Activated CD4-positive, alpha-beta T cell treated with anti-CD3 and anti-CD28 coated beads for 48 hours (primary cell): Measurements from ENCODE around the gene DNAJB4.
"Not testable (repeated sequence)": the region's sequence is repeated elsewhere in the genome, so short reads cannot be mapped to it uniquely, and the experiment has no call there.

Experiments
- DNase-seq: peaks from one replicate; pipeline ENCODE4 v3.0.0-alpha.2; 2020

Gene DNAJB4

DNA sequence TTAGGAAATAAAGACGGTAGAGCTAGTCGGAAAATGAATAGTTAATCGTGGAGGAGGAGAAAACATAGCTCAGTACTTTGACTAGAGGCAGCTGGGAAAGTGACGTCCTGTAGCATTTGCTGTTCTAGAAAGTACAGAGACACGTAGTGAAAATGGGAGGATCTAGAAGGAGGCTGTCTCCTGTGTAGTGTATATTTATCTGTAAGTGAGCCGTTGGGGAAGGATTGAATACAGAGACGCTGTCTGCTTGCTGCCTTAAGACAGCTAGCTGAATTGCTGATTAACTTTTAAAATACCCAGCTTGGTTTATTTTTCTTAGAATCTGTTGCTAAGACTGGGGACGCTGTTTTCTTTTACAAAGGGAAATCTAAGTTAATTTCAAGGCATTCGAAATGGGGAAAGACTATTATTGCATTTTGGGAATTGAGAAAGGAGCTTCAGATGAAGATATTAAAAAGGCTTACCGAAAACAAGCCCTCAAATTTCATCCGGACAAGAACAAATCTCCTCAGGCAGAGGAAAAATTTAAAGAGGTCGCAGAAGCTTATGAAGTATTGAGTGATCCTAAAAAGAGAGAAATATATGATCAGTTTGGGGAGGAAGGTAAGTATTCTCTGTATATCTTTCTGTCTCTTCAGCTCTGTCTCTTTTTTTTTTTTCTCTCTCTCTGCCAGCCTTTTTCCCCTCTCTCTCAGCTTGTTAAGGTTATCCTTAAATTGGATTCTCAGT is at the start of gene DNAJB4:
Gene DNAJB4, plus strand, starts transcription at position 221 of the 729 bp plus-strand sequence. Its CDS starts 172 bp downstream, at position 393.
- DNase-seq, result peak; percentile 69

- no peak for DNase-seq
Observed at GRCh38 chr1:77955709-77956108, 49.0 kb upstream of the DNAJB4 start.

- no peak for DNase-seq
Observed at GRCh38 chr1:77956464-77956863, 48.3 kb upstream of the DNAJB4 start.

DNA sequence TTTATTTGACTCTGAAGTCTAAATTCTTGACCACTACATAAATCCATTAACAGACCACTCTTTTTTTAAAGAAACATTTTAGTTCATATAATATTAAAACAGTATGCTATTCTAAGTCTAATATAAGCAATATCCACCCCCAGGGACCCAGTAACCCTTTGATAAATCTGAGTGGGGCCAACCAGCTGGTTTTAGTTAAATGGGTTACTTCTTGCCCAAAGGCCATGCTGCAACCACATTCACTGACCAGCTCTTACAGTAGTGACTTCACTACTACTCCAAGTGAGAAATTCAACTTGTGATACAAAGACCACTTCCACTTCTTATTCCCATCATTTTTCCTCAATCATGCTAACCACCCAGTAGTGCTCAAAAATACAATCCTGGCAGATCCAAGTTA is 46.3 kb upstream of the DNAJB4 start:
- no peak for DNase-seq

DNA sequence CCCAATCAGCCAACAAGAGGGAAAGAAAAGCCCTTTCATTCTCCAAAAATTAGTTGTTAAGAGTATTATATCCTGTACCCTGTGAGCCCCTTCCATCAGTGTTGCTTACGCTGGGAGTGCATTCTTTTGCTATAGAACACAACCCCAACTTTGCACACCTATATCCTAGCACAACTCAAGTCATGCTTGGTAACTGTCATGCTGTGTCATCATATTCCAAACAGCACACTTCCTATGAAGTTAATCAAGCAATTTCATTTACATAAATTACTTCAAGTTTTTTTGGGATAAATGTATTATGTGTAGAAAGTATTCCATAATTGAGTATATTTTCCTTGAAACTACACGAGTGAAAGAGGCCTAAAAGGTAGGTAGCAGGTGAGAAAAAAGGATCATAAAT is 45.9 kb upstream of the DNAJB4 start:
- DNase-seq, result no peak

- DNase-seq, result no peak
Observed at GRCh38 chr1:77961392-77961791, 43.3 kb upstream of the DNAJB4 start.

DNA sequence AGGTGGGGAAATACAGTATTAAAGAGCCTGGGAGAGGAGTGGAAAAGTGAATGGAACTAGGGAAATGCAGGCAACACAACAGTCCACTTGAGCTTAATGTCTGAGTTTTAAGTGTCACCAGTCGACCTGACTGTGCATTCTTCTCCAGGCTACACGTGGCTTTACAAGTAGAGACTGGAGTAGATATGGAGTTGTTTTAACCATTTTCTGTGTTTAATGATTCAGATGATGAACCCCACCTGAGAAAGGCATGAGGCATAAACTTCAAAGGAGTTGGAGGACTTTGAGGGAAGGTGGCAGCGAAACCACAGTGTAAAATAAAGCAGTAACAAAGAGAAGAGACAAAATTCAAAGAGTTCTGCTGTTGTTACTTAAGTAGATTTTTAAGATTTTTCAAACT is 38.4 kb upstream of the DNAJB4 start:
- DNase-seq, result no peak

GRCh38 chr1:77970192-77970591 is 34.5 kb upstream of the DNAJB4 start:
- no peak for DNase-seq

DNA sequence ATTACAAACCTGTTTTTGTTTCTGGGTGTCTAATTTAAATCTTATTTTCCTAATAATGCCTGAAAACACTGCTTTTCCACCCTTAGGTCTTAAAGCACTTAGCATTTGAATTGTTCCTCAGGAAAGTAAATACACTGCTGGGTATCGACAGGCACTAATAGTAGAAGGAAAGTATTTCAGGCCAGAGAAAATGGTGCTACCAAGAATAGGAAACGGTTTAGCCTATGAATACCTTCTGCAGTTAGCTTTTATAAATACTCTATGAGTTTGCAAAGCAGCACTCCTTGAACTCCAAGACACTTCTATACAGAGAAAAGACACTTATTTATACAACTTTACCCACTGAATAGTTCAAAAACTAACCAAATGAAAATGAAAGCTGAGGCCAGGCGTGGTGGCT is 32.7 kb upstream of the DNAJB4 start:
- DNase-seq, result no peak

DNA sequence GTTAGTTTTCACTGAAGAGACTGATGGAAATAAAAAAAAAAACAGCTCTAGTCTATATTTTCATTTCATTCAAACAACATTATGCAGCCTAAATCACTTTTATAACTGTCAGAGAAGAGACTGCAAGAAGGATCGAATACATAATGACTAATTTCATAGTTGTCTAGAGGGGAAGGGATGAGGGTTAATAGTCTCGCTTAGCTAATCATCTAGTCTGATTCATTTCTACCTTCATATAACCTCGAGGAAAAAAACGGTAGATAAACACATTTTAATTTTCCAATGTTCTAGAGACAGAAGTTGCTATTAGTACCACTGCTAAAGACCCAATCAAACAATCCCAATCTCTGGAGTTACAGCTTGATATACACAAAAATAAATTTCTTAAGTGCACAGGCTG is 29.4 kb upstream of the DNAJB4 start:
- no peak for DNase-seq

- DNase-seq, result no peak
Observed at GRCh38 chr1:77975907-77976306, 28.8 kb upstream of the DNAJB4 start.

- DNase-seq, result no peak
Observed at GRCh38 chr1:77976433-77977076, 28.2 kb upstream of the DNAJB4 start.

DNA sequence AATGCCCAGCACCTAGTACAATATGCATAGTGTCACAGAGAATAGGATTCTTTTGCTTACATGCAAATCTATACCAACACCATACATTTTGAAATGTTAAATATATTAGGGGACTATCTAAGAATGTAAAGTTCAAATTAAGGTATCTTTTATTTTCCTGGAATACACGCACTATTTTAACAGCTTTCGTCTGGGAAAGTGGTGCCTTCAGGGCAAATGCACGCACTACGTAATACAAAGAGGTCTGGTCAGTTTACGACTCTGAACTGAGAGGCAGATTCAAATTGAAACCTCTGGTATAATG is 26.8 kb upstream of the DNAJB4 start:
- DNase-seq, result no peak

DNA sequence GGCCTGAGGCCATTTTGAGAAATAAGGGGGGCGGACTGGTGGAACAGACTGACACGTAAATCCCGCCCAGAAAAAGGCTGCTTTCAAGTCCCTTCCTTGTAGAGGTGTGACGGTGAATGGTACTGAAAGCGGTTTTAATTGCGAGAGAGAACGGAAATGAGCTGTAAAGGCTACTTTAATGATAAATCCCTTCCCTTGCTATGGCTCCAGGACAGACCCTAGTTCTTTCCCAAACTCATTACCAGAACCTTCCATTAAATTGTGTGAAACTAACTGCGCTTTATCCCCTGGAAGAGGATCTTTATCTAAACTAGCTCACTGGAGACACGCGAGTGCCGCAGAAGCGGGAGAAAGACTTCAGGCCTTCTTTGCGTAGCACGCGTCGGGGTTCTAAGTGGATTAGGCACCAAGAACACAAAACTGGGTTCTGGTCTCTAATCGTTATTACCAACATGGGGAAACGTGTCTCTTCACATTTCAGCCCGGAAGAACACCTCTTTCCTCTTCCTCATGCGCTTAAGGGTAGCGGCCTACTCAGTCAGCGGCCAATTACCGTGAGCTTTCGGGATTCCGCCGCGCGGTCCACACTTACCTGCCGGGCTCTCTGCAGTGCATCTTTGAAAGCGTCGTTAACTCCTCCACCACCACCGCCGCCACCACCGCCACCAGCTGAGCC is 26.3 kb upstream of the DNAJB4 start:
- DNase-seq, result peak; percentile 86

DNA sequence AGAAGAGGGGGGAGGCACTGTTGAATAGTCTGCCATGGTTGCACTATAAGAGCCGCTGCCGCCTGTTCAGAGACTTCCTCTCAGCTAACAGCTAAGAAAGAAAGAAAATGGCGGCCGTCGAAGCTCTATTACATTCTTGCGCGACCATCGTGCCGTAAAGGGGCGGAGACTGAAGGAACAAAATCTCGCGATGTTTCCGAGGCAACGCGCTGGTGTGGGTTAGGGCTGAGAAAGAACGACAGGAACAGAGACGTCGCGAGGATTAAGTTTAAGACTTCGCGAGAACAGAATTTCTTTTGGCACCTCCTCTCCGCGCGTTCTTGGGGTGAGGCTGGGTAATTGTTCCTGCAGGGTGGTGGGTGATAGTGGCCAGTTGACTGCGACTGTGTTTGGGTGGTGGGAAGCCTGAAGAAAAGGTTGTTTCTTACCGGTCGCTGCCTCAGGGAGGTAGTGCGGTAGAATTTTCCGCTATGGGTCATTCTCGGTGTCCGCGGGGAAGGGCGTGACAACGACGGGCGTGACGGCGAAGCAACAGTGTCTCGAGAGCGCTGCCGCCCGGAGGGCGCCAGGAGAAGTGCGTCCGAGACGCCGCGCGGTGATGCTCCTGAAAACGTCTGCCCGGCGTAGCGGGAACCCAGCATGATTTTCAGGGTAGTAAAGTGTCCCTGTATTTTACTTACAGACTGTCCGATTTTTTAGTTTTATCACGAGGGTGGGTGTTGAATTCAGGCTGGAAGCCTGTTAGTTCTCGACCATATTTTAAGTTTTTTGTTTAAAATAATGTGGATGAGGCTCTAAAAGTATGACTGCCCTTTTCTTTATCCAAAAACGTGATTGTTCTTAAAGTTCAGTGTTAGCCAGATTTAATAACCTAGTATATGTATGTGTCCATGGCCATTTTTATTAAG is 25.5 kb upstream of the DNAJB4 start, which contains the start of gene FUBP1:
Gene FUBP1, minus strand, starts transcription at position 104 of the 908 bp plus-strand sequence. Its CDS starts 68 bp downstream, at position 36.
- peak; percentile 96 for DNase-seq

DNA sequence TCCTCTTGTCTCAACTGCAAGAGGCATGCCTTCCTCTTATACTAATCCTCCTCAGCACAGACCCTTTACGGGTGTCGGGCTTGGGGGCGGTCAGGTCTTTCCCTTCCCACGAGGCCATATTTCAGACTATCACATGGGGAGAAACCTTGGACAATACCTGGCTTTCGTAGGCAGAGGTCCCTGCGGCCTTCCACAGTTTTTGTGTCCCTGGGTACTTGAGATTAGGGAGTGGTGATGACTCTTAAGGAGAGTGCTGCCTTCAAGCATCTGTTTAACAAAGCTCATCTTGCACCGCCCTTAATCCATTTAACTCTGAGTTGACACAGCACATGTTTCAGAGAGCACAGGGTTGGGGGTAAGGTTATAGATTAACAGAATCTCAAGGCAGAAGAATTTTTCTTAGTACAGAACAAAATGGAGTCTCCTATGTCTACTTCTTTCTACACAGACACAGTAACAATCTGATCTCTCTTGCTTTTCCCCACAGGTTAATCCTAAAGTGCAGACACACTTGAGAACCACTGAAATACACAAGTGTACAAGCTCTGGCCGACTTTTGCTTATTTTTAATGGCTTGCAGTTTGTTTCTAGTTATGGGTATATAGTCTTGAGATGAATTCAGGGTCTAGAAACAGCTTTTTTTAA is 21.3 kb upstream of the DNAJB4 start:
- DNase-seq, result not testable (repeated sequence)

DNA sequence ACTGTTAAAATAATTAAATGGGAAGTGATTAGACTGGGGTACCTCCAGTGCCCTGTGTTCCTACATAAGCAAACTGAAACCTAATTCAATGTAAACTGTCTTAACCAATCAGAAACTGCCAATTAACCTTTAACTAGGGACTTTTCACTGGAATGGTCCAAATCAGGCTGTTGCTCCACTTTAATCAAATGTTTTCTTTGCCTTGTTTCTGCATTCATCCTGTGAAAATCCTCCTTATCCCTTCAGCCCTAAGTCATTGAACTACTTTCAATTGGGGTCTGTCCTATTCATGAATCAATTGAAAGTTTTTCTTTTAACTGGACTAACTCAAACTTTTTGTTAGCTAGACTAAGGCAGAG is 20.8 kb upstream of the DNAJB4 start:
- DNase-seq, result no peak

GRCh38 chr1:77984629-77985028 is 20.1 kb upstream of the DNAJB4 start:
- no peak for DNase-seq

DNA sequence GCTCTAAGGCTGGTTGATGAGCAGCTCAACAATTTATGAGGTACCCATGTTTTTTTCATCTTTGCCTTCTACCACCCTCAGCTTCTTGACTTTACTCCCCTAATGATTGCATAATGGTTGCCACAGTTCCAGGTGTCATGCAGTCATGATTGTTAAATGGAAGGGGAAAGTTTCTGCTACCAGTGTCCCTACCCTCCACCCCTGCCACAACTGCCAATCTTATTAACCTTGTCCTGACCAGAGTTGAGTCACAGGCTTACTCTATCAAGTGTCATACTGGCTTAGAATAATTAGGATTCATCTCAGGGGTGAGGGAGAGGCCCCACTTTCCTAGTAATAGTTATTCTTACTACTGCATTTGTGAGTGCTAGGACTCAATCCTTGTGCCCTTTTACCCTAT is 17.9 kb upstream of the DNAJB4 start:
- DNase-seq, result no peak

DNA sequence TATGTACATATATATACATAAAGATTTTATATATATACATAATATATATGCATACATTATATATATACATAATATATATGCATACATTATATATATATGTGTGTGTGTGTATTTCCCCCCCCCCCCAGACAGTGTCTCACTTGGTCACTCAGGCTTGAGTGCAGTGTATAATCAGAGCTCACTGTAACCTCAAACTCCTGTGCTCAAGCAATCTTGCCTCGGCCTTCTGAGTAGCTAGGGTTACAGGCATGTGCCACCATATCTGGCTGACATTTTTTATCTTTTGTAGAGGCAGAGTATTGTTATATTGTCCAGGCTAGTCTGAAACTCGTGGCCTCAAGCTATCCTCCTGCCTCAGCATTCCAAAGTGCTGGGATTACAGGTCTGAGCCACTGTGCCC is 16.8 kb upstream of the DNAJB4 start:
- no peak for DNase-seq

DNA sequence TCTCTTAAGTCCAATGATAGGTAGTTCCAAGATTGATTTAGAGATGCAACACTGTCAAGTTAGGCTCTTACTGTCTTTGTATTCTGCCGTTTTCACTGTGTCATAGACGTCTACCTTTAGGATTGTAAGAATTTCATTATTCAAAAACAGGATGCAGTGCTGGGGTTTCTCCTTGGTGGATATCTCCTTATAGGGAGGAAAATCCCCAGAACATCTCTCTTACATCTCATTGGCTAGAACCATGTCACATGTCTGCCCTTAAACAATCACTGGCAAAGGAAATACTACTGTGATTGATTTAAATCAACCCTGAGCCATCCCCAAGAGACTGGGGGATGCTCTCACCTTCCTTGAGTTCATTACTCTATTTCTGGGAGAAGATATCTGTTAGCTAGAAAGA is 15.0 kb upstream of the DNAJB4 start:
- no peak for DNase-seq

DNA sequence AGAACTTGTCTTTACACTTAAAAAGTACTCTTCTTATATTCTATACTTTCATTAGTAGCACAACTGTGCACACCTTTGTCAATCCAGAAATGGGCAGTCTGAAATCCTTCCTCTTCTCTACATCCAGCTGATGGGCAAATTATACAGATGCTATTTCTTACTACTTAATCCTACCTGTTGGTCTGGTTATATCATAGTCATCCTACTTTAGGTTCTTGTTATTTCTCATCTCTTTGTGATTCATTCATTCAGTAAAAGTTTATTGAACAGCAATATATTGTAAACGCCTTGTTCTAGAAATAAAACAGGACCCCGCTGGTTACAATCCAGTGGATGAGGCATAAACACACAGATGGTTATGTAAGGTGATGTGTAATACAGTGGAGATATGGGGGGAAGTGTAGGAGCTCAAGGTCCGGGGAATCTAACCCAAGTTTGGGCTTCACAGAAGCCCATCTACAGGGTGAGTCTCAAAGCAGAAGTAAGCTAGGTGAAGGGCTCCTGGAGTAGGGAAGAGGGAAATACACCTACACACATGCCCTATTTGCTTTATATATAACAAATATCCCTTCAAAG is 14.0 kb upstream of the DNAJB4 start:
- no peak for DNase-seq
